ENCODE measurements around the gene SRP68.
"Not testable (repeated sequence)": the region's sequence is repeated elsewhere in the genome, so short reads cannot be mapped to it uniquely, and the experiment has no call there.

Gene SRP68

DNA sequence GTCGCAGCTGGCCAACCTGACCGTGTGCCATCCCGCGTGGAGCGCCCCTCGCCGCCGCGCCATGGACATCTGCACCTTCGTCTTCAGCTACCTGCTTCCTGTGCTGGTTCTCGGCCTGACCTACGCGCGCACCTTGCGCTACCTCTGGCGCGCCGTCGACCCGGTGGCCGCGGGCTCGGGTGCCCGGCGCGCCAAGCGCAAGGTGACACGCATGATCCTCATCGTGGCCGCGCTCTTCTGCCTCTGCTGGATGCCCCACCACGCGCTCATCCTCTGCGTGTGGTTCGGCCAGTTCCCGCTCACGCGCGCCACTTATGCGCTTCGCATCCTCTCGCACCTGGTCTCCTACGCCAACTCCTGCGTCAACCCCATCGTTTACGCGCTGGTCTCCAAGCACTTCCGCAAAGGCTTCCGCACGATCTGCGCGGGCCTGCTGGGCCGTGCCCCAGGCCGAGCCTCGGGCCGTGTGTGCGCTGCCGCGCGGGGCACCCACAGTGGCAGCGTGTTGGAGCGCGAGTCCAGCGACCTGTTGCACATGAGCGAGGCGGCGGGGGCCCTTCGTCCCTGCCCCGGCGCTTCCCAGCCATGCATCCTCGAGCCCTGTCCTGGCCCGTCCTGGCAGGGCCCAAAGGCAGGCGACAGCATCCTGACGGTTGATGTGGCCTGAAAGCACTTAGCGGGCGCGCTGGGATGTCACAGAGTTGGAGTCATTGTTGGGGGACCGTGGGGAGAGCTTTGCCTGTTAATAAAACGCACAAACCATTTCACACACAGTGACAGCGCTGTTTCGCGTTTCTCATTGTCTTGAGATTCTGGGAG is 4.7 kb upstream of the SRP68 start:
- peak in 2 of 3 experiments; percentile 27 to 29 for DNase-seq
- Mint-ChIP-seq H3K4me1 (ENCODE audit: low read depth in 2 of 2) (peaks cover 19 to 32% of the 10 kb centered on the region in 2 donors), H3K9me3 (no peaks in the 10 kb centered on the region), H3K27me3 (peaks cover 25 to 44% of the 10 kb centered on the region in 2 donors), H3K36me3 (ENCODE audit: insufficient read depth) (peaks cover 4% of the 10 kb centered on the region), H3K27ac (no peak overlapping the region), H3K4me3 (peak overlapping the region; percentile 74 to 75)
- peak; percentile 26 for ATAC-seq (replicated peaks)

GRCh38 chr17:76076146-76076764 is 3.9 kb upstream of the SRP68 start:
- no peak for DNase-seq
- Mint-ChIP-seq H3K27ac (no peak overlapping the region), H3K27me3 (peaks cover 25 to 44% of the 10 kb centered on the region in 2 donors), H3K9me3 (no peaks in the 10 kb centered on the region), H3K4me1 (ENCODE audit: low read depth in 2 of 2) (peaks cover 26 to 36% of the 10 kb centered on the region in 2 donors), H3K4me3 (peak overlapping the region; percentile 74 to 75), H3K36me3 (ENCODE audit: insufficient read depth) (peaks cover 4% of the 10 kb centered on the region)
- ATAC-seq (replicated peaks), result no peak

GRCh38 chr17:76075364-76076145 is 3.2 kb upstream of the SRP68 start:
- DNase-seq, result no peak
- ATAC-seq (replicated peaks), result no peak
- Mint-ChIP-seq H3K27ac (no peak overlapping the region), H3K9me3 (no peaks in the 10 kb centered on the region), H3K4me1 (ENCODE audit: low read depth in 2 of 2) (peaks cover 32 to 38% of the 10 kb centered on the region in 2 donors), H3K27me3 (peaks cover 25 to 44% of the 10 kb centered on the region in 2 donors), H3K4me3 (peak overlapping the region; percentile 65 to 74), H3K36me3 (ENCODE audit: insufficient read depth) (peaks cover 5% of the 10 kb centered on the region)

DNA sequence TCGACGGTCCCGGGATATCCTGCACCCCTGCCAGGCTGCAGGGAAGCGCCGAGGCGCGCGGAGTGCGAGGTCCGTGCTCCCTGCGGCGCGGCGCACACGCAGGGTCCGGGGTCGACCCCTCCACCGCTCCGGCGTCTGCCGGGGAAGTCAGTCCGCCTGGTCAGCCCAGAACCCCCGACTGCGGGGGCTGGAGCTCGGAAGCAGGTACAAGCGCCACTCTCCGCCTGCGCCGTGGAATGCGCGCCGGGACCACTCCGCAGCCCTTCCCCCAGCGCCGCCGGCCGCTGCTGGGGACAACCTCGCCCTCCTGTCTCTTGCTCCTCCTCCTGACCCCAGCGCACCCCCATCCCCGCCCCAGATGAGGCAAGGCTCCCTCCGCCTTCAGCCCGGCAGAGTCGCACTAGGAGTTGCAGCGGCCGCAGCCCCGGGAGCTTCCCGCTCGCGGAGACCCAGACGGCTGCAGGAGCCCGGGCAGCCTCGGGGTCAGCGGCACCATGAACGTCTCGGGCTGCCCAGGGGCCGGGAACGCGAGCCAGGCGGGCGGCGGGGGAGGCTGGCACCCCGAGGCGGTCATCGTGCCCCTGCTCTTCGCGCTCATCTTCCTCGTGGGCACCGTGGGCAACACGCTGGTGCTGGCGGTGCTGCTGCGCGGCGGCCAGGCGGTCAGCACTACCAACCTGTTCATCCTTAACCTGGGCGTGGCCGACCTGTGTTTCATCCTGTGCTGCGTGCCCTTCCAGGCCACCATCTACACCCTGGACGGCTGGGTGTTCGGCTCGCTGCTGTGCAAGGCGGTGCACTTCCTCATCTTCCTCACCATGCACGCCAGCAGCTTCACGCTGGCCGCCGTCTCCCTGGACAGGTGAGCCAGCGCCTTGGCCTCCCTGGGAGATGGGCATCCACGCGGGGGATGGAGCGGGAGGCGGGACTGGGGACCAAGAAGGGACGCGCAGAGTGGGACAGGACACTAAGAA is 2.4 kb upstream of the SRP68 start, which contains the start of gene GALR2:
GALR2 (plus strand) TSS at position 392 of the 974 bp plus-strand sequence; CDS start at position 495, 103 bp downstream.
- ATAC-seq (replicated peaks), result no peak
- Mint-ChIP-seq H3K27me3 (peaks cover 25 to 44% of the 10 kb centered on the region in 2 donors), H3K27ac (no peak within 1 kb of the TSS), H3K9me3 (no peaks in the 10 kb centered on the region), H3K36me3 (ENCODE audit: insufficient read depth) (peaks cover 14% of the 10 kb centered on the region), H3K4me1 (ENCODE audit: low read depth in 2 of 2) (peaks cover 39 to 45% of the 10 kb centered on the region in 2 donors), H3K4me3 (peak within 1 kb of the TSS; percentile 65 to 74)
- no peak for DNase-seq

DNA sequence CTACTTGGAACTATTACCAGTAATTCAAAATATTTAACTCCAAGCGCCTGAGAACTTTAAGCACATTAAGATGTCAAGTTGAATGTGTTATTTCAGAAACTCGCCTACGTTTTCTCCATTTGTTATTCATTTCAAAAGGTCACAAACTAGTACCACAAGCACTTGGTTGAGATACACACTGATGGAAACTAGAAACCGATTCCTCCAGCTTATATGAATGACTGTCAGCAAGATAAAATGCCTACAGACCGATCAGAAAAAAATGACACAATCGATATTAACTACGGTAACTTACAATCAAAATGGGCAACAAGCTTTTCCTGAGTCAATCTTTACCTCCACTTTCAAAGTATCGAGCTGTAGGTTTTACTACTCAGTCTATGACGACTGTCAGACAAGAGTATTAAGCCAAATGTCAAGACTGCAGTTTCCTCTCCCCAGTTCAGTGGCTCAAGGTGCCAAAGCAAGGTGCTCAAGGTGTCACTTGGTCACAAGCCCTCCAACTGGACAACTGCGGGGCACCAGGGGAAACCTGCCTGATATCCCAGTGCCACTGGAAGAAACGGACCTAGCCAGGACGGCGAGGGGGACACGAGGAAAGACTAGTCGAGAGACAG is 678 bp downstream of the SRP68 start:
- peaks cover 29 to 32% of the 10 kb centered on the region in 2 donors for H3K4me1 Mint-ChIP-seq (ENCODE audit: low read depth in 2 of 2)
- peak; percentile 17 for ATAC-seq (replicated peaks)
- no peak for DNase-seq
- peaks cover 38% of the 10 kb centered on the region for H3K36me3 Mint-ChIP-seq (ENCODE audit: insufficient read depth)
- peak overlapping the region; percentile 97 to 98 for H3K27ac Mint-ChIP-seq
- peaks cover 17 to 22% of the 10 kb centered on the region in 2 donors for H3K27me3 Mint-ChIP-seq
- H3K9me3 Mint-ChIP-seq, result no peaks in the 10 kb centered on the region
- H3K4me3 Mint-ChIP-seq, result peak overlapping the region; percentile 95 to 97

DNA sequence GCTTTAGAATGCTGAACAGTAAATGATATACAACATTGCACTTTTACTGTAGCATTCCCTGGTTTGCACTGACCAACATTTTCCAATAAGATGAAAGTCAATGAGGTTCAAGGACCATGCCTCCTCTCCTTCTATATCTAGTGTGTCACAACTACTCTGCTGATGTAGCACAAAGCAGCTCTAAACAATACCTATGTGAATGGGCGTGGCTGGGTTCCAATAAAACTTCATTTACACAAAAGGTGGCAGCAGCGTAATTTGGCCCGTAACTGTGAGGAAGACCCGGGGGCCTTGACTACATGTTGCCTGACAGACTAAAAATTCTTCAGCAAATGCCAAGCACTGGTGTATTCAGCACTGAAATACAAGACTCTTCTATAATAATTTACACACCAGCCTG is 6.5 kb downstream of the SRP68 start:
- H3K4me1 Mint-ChIP-seq (ENCODE audit: low read depth in 2 of 2), result peaks cover 19 to 22% of the 10 kb centered on the region in 2 donors
- no peak for ATAC-seq (replicated peaks)
- no peak overlapping the region for H3K4me3 Mint-ChIP-seq
- no peaks in the 10 kb centered on the region for H3K27me3 Mint-ChIP-seq
- H3K36me3 Mint-ChIP-seq (ENCODE audit: insufficient read depth), result peaks cover 90% of the 10 kb centered on the region
- no peak overlapping the region for H3K27ac Mint-ChIP-seq
- no peak for DNase-seq
- no peaks in the 10 kb centered on the region for H3K9me3 Mint-ChIP-seq

DNA sequence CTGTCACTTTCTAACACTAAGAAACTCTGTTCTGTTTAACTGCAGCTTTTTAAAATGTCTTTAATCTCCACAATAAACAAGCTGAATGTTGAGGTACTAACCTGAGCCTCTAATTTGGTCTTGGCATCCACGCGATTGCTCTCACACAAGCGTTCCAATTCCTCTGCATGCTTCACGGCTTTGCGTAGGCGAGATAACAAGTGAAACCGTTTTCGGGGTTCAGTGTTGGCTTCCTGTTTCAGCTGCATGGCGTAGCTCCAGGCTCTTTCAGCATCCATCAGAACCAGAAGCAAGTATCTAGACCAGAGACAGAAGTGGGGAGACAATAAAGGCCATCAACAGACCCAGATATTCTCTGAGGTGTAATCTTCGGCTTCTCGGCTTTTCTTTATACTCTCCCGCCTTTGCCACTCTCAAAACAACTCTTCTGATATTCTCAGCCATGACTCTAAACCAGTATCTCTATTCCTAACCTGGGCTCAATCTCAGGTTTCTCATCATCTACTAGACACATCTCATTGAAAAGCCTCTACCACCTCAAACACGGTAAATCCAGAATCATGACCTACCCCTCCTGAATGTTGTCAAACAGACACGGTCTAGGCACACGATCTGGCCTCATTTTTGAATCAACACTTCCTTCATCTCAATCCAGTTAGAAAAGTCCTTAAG is 8.3 kb downstream of the SRP68 start:
- peak overlapping the region; percentile 76 to 93 for H3K27ac Mint-ChIP-seq
- ATAC-seq (replicated peaks) (peak; percentile 71), DNase-seq (no peak)
- no peaks in the 10 kb centered on the region for H3K9me3 Mint-ChIP-seq
- H3K4me3 Mint-ChIP-seq, result peak overlapping the region; percentile 24 to 50
- H3K4me1 Mint-ChIP-seq (ENCODE audit: low read depth in 2 of 2), result peaks cover 10 to 13% of the 10 kb centered on the region in 2 donors
- H3K36me3 Mint-ChIP-seq (ENCODE audit: insufficient read depth), result peaks cover 95% of the 10 kb centered on the region
- no peaks in the 10 kb centered on the region for H3K27me3 Mint-ChIP-seq

GRCh38 chr17:76058264-76058663 is 14.1 kb downstream of the SRP68 start:
- H3K4me3 Mint-ChIP-seq, result not testable (repeated sequence)

GRCh38 chr17:76056882-76057281 is 15.4 kb downstream of the SRP68 start:
- DNase-seq (no peak), ATAC-seq (replicated peaks) (no peak)
- H3K9me3 Mint-ChIP-seq, result no peaks in the 10 kb centered on the region
- no peak overlapping the region for H3K4me3 Mint-ChIP-seq
- H3K27ac Mint-ChIP-seq, result peak overlapping the region in 1 of 2 donors; percentile 52
- no peaks in the 10 kb centered on the region for H3K27me3 Mint-ChIP-seq
- H3K36me3 Mint-ChIP-seq (ENCODE audit: insufficient read depth), result peaks cover 90% of the 10 kb centered on the region
- H3K4me1 Mint-ChIP-seq (ENCODE audit: low read depth in 2 of 2), result peaks cover 0 to 3% of the 10 kb centered on the region in 2 donors

More at GRCh38 chr17:76058264-76058663, 14.1 kb downstream of the SRP68 start:
- DNase-seq; H3K27ac Mint-ChIP-seq; H3K4me1 Mint-ChIP-seq (ENCODE audit: low read depth in 2 of 2); ATAC-seq (replicated peaks); H3K27me3 Mint-ChIP-seq; H3K9me3 Mint-ChIP-seq: not testable (repeated sequence)
- peaks cover 93% of the 10 kb centered on the region for H3K36me3 Mint-ChIP-seq (ENCODE audit: insufficient read depth)

DNA sequence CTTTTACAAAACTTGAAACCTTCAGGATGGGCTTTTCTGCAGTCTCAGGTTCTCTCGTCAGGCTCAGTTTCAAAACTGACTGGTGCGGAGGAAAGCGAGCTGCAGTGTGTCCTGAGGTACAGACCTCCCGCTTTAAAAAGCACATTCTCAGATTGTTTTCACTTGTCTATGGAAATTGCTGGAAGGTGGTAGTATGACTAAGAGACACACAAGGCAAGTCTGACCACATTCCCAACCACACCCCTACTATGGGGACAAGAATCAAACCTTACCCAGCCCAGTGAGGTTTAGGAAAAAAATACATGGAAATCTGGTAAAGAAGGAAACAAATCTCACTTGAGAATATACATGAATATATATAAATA is 18.2 kb downstream of the SRP68 start:
- ATAC-seq (replicated peaks), result no peak
- Mint-ChIP-seq H3K27me3 (no peaks in the 10 kb centered on the region), H3K4me1 (ENCODE audit: low read depth in 2 of 2) (peaks cover 5 to 15% of the 10 kb centered on the region in 2 donors), H3K27ac (no peak overlapping the region), H3K36me3 (ENCODE audit: insufficient read depth) (peaks cover 84% of the 10 kb centered on the region), H3K4me3 (no peak overlapping the region), H3K9me3 (no peaks in the 10 kb centered on the region)
- no peak for DNase-seq

- no peak for ATAC-seq (replicated peaks)
- H3K27ac Mint-ChIP-seq, result peak overlapping the region in 1 of 2 donors; percentile 25
- no peaks in the 10 kb centered on the region for H3K27me3 Mint-ChIP-seq
- peaks cover 7 to 16% of the 10 kb centered on the region in 2 donors for H3K4me1 Mint-ChIP-seq (ENCODE audit: low read depth in 2 of 2)
- no peak overlapping the region for H3K4me3 Mint-ChIP-seq
- H3K36me3 Mint-ChIP-seq (ENCODE audit: insufficient read depth), result peaks cover 84% of the 10 kb centered on the region
- DNase-seq, result no peak
- H3K9me3 Mint-ChIP-seq, result no peaks in the 10 kb centered on the region
Observed at GRCh38 chr17:76053246-76054111, 18.8 kb downstream of the SRP68 start.

Data from effector memory CD8-positive, alpha-beta T cell (primary cell).